HG02678 (cell line): ENCODE results near the gene YIPF5.
A peak's percentile ranks its signal among the peaks of the same experiment; 100 is the strongest.

Experiments used
- ATAC-seq: cut with Tn5 transposase; IDR thresholded peaks from one replicate; pipeline ENCODE4 v1.9.1; 2021; ENCODE audit warnings: mild to moderate bottlenecking, moderate library complexity; ENCODE audit not compliant: unreplicated experiment

The YIPF5 gene

GRCh38 chr5:144183254-144183889 lies 12.9 kb upstream of the YIPF5 start:
- no peak for ATAC-seq

- no peak for ATAC-seq
Measured at GRCh38 chr5:144179226-144179625, 8.8 kb upstream of the YIPF5 start.

DNA sequence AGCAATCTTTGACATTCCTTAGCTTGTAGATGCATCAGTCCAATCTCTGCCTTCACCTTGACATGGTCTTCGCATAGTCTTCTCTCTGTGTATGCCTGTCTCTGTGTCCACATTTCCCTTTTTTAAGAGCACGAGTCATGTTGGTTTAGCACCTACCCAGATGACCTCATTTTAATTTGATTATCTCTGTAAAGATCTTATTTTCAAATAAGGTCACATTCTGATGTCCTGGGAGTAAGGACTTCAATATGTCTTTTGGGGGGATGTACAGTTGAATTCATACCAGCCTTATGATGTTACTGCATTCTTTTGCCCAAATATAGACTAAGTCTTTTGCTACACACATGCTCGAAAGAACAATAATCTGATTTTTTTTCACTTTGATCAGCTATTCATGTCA lies 7.1 kb upstream of the YIPF5 start:
- no peak for ATAC-seq

DNA sequence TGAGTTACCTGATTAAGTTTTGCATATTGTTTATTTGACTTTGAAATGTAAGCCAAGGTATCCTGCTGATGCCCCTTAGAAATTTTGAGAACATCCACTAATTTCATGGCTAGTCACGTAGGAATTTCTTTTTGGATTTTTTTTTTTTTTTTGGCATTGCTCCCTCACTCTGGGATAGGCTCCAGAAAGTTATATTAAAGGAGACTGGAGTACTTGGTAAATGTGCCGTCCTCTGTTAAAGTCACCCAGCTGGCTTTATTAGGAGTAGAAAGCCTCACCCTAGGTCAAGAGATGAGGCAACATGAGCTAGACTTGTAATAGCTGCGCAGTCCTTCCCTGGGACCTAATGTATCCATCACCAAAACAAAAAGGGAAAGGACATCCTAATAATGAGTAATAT lies 3.3 kb upstream of the YIPF5 start:
- ATAC-seq, result no peak

- no peak for ATAC-seq
Measured at GRCh38 chr5:144169904-144170275, 569 bp downstream of the YIPF5 start.

- ATAC-seq, result no peak
Measured at GRCh38 chr5:144167998-144168397, 2.5 kb downstream of the YIPF5 start.

DNA sequence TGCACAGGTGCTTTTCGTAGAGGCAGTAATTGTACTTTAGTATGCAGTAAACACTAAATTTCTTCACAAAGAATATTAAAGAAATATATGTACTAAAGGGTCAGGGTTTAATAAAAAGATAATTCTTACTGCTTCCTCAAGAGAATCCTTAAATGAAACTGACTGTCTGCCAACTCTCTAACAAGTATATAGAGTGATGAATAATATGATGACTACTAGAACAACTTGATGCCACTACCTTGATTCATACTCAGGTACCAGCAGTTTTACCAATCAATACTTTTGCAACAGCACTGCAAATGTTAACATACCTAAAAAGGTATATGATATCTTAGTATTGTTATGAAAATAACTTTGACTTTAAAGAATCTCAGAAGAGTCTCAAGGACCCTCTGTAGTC lies 3.8 kb downstream of the YIPF5 start:
- no peak for ATAC-seq

DNA sequence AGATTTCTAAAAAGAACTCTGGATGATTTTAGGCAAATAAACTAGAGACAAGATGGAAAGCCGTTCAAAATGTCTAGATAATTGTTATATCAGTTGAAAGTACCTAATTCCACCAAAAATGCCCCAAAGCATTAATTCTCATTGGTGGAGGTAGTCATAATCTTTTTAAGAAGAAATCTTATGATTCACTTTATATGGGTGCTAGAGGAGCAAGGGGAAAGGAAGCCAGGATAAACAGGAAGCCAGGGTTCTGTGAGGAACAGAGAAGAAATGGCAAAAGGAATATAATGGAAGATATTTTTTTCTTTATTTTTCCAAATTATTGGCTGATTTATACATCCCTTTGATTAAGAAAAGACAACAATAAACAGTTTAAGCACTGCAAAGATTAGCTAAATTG lies 7.8 kb downstream of the YIPF5 start:
- ATAC-seq, result no peak

DNA sequence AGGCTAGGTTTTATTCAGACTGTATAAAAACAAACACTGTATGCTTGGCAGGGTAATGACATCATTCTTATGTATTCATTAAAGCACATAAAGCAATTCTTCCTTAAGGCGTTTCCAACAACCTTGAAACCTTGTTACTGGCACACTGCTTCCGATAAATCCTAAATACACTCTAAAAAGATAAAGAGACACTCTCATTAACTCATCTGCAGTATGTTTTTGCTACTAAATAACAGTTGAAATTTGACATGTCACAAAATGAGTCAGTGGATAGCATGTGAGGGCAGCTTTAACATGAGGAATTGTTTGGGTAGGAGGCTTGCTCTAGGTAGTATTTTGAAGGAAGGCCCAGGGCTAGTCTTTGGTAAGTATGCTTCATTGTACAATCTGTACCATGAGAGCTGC lies 13.7 kb downstream of the YIPF5 start:
- ATAC-seq, result no peak

DNA sequence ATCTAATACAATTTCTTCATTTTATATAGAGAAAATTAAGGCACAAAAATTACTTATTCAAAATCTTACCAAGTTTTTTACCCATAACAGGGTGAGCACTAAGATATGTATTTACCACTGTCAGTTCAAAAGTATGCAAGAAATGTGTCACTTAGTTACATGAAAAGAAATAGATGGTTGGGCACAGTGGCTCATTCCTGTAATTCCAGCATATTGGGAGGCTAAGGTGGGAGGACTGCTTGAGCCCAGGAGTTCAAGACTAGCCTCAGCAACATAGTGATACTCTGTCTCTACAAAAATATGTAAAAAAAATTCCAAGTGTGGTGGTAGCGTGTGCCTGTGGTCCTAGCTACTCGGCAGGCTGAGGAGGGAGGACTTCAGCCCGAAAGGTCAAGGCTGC lies 19.4 kb downstream of the YIPF5 start:
- no peak for ATAC-seq

GRCh38 chr5:144144956-144145751 lies 25.3 kb downstream of the YIPF5 start:
- no peak for ATAC-seq

- no peak for ATAC-seq
Measured at GRCh38 chr5:144143625-144144024, 26.8 kb downstream of the YIPF5 start.

GRCh38 chr5:144142824-144143162 lies 27.7 kb downstream of the YIPF5 start:
- ATAC-seq, result no peak

DNA sequence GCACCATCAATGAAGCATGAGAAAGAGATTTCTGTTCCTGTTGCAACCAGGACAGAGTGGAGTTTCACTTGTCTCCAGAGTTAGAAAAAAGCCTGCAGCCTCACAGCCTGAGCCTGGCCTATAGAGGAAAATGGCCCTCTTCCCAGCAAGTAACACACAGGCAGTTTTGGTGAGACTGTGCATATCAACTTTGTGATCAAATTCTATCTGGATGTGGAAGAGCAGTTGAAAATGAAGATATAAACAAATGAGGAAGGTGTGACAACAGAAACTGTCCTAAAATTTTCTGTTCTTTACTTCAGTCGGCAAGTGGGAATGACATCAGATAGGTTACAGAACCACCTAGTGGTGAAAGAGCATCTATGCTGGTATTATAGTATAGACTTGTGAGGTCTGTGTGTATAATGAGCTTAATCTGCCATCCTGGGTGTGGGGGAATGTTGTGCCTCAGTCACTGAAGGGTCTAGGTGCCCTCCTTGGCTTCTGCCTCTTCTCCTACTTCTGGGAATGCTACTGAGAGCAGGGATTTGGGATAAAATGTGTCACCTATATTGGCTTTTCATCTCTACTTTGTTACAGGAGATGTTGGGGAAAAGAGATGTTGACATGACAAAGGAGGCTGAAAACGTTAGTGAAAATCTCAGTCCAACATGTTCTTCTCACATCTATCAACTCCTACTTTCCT lies 28.2 kb downstream of the YIPF5 start:
- peak; percentile 94 for ATAC-seq

DNA sequence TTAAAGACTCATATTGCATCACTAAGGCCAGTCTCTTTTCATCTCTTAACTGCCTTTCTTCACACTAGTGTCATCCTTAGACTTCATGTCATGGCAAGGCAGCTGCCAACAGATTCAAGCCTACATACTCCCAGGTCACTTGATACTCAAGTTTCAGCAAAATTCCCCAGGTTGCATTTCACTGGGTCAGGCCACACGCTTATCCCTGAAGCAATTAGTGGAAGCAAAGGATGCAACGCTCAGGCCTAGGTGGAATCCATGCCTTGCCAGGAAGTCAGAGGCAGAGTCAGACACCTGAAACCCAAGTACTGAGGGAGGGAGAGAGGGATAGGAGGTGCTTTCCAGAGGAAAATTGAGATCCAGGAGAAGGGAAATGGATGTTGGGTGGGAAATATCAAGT lies 28.9 kb downstream of the YIPF5 start:
- no peak for ATAC-seq

- no peak for ATAC-seq
Measured at GRCh38 chr5:144139586-144139985, 30.9 kb downstream of the YIPF5 start.

DNA sequence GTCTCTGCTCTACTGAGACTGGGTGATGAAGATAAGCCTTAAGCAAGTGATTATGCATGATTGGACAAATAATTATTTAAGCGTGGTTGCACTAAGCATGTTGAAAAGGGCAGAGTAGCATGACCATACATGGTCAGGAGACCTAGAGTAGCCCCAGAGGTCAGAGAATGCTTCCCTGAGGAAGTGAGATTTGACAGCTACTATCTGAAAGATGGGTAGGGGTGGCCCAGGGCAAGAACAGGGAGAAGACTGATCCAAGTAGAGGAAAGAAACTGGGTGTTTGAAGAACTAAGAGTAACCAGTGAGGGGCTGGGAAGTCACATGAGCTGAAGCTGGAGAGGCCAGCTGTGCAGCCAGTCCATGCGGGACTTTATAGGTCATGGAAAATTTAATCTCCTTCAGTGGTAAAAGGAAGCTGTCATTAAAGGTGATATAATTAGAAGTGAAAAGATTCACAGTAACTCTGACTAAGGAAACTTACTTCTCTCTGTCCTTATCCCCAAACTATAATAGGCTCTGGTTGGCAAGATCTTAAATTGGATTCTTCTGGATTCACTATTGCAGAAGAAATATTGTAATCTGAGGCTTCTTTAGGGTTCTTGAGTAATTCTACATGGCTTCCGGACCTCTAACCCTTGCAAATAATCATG lies 35.2 kb downstream of the YIPF5 start:
- no peak for ATAC-seq

GRCh38 chr5:144134194-144134826 lies 36.1 kb downstream of the YIPF5 start:
- ATAC-seq, result no peak

GRCh38 chr5:144133050-144133633 lies 37.3 kb downstream of the YIPF5 start:
- no peak for ATAC-seq

DNA sequence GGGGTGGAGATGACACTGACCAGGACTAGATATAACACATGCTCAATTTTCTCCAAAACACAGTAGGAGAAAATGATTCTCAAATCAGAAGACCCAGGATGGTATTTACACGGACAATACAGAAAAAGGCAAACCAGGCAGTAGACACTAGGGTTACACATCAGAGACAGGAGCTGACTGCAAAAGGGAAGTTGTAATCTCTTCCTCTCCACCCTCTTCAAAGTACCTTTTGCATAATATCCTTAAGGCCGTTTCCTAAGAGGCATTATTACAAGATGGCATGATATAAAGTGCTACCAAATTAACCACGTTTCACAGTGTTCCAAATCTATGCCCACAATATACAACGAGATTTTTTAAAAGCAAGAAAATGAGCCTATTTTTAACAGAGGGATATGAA lies 39.2 kb downstream of the YIPF5 start:
- no peak for ATAC-seq

DNA sequence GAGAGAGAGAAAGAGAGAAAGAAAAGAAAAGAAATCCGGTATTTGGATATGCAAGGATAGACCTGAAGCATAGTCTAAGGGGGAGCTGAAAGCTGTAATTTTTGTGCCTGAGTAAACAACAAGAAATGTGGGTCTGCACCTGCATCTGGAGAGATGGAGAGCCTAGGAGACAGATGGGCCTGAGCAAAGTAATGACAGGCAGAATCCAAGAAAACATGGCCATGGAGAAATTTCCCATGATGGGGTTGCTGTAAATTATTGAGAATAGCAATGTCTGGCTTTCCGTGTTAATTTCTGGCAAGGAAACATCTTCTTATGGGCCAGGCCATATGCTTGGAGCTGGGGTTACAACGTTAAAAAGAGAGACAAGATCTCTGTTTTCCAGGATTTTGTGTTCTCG lies 40.2 kb downstream of the YIPF5 start:
- no peak for ATAC-seq
